GM18499 (cell line): ENCODE data around the gene KRTAP12-1.
"Not testable (repeated sequence)": the region's sequence is repeated elsewhere in the genome, so short reads cannot be mapped to it uniquely, and the experiment has no call there.

Source experiments
- ATAC-seq: cut with Tn5 transposase; IDR thresholded peaks from one replicate; pipeline ENCODE4 v1.9.1; 2021; ENCODE audit warnings: moderate number of reproducible peaks; ENCODE audit not compliant: insufficient read depth, unreplicated experiment

Gene KRTAP12-1

GRCh38 chr21:44649521-44650100 lies 32.4 kb downstream of the KRTAP12-1 start:
- no peak for ATAC-seq

- no peak for ATAC-seq
Observed at GRCh38 chr21:44648557-44649311, 33.2 kb downstream of the KRTAP12-1 start.

DNA sequence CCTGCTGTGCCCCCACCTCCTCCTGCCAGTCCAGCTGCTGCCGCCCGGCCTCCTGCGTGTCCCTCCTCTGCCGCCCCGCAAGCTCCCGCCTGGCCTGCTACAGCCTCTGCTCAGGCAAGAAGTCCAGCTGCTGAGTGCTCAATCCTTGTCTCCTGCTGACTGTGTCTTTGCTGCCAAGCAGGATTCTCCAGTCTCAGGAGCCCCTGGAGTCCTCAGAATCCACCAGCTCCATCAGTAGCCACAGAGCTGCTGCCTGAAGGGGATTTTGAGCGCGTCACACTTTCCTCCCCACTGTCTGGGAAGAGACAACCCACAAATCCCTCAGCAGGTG lies 34.8 kb downstream of the KRTAP12-1 start:
- no peak for ATAC-seq

DNA sequence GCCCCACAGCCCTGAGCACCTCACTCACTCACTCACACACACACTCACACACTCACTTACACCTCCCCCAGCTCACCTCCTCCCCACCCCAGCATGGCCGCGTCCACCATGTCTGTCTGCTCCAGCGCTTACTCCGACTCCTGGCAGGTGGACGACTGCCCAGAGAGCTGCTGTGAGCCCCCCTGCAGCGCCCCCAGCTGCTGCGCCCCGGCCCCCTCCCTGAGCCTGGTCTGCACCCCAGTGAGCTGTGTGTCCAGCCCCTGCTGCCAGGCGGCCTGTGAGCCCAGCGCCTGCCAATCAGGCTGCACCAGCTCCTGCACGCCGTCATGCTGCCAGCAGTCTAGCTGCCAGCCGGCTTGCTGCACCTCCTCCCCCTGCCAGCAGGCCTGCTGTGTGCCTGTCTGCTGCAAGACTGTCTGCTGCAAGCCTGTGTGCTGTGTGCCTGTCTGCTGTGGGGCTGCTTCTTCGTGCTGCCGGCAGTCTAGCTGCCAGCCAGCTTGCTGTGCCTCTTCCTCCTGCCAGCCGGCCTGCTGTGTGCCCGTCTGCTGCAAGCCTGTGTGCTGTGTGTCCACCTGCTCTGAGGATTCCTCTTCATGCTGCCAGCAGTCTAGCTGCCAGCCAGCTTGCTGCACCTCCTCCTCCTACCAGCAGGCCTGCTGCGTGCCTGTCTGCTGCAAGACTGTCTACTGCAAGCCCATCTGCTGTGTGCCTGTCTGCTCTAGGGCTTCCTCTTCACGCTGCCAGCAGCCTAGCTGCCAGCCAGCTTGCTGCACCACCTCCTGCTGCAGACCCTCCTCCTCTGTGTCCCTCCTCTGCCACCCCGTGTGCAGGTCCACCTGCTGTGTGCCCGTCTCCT lies 35.4 kb downstream of the KRTAP12-1 start, which contains the start of gene KRTAP10-11:
Gene KRTAP10-11 (plus strand): TSS at position 49 of the 856 bp plus-strand sequence. CDS start 45 bp downstream, at position 94.
- not testable (repeated sequence) for ATAC-seq

- no peak for ATAC-seq
Observed at GRCh38 chr21:44644878-44645277, 37.1 kb downstream of the KRTAP12-1 start.

- ATAC-seq = no peak
Observed at GRCh38 chr21:44643741-44644310, 38.1 kb downstream of the KRTAP12-1 start.

DNA sequence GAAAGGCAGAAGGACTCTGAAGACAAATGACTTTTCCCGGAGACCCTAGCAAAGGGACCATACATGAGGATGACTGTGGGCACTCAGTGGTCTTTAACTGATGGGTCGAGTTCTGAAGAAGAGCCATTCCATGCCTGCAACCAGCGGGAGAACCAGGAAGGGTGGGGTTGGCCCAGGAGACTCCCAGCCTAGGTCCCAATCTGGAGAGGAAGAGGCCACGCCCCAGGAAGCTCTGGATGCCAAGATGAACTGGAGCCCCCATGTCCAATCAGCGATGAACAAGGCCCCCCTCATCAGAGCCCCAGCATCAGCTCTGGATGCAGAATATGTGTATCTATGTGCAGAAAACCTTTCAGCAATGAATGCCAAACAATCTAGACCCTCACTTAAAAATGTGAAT lies 41.2 kb downstream of the KRTAP12-1 start:
- ATAC-seq = no peak

DNA sequence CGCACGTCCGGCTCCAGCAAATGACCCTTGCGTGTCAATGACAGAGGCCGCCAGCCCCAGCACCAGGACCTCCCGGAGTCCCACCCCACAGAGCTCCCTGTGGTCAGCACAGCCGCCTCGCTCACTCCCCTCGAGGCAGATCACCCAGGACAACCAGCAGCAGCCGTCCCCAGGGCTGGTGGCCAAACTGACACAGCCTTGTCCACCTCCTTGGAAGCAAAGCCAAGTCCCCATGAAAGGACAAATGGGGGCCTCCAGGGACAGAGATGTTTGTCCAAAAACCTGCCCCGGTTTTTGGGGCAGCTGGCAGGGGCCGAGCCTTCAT lies 42.7 kb downstream of the KRTAP12-1 start:
- no peak for ATAC-seq

DNA sequence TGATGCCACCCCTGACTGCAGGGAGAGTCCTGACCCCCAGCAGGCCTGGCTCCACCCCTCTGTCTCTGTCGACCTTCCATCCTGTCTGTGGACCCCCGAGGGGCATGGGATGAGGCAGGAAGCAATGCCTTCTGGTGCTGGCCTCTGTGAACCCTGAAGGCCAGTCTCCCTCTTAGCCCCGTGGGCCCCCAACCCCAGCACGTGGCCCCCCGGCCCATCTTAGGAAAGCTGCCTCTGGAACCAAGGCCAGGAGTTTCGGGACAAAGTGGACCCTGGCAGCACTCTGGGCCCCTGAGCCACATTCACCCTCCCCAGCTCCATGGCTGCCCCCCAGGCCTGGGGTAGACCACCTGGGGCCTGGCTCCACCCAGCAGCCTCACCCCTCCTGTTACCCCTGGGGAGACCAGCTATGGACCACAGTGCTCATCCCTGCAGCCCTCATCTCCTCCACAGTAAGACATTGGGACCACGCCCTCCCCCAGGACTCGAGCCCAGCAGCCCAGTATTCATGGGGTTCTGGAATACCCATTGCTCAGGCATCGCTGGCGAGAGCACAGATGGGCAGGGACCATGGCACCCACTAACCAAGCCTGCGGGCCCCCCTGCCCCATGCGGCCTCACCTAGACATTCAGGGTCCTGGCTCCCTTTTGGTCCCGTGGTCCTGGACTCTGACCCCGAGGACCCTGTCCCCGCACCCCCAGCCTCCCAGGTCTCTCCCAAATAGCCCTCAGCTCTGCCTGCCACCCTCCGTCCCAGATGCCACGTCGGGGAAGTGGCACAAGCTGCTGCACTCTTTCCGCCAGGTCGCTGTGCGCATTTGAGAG lies 43.2 kb downstream of the KRTAP12-1 start:
- not testable (repeated sequence) for ATAC-seq

DNA sequence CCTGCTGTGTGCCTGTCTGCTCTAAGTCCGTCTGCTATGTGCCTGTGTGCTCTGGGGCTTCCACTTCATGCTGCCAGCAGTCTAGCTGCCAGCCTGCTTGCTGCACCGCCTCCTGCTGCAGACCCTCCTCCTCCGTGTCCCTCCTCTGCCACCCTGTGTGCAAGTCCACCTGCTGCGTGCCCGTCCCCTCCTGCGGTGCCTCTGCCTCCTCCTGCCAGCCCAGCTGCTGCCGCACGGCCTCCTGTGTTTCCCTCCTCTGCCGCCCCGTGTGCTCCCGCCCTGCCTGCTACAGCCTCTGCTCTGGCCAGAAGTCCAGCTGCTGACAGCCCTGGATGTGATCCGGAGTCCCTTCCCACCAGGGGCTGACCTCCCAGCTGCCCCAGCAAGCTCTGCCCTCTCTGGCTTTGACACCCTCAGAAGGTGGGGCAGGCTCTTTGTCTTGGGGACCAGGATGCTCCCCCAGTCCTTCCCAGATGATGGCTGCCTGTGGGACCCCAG lies 44.1 kb downstream of the KRTAP12-1 start:
- not testable (repeated sequence) for ATAC-seq

GRCh38 chr21:44637018-44637850 lies 44.7 kb downstream of the KRTAP12-1 start, which contains the start of gene KRTAP10-10:
Gene KRTAP10-10 (plus strand): TSS chr21:44637356. CDS start chr21:44637418, 62 bp downstream.
- no peak for ATAC-seq

GRCh38 chr21:44636209-44637017 lies 45.5 kb downstream of the KRTAP12-1 start:
- ATAC-seq = no peak

DNA sequence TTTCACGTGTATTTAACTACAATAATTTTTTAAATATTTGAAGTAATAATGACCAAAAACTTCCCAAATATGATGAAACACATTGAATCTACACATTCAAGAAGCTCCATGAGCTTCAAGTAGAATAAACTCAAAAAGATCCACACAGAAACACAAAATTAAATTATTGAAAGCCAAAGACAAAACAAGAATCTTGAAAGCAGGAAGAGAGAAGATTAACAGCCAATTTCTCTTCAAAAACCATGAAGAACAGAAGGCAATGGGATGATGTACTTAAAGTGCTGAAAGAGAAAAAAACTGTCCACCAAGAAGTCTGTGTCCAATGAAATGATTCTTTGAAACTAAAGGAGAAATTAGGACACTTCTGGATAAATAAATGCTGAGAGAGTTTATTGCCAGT lies 49.9 kb downstream of the KRTAP12-1 start:
- ATAC-seq = no peak
